T-helper 17 cell (primary cell): Measurements from ENCODE around the gene BCAR3. TPM values are rescaled to one million over a fixed set of nuclear protein-coding genes. Genes with fewer than 3 reads are reported as not detected.
"Not testable (repeated sequence)": the region's sequence is repeated elsewhere in the genome, so short reads cannot be mapped to it uniquely, and the experiment has no call there.

Source experiments
- ATAC-seq: fragments of 150-1000 bp; cut with Tn5 transposase; 2 replicates; pipeline ENCODE4 v1.10.0; 2021; ENCODE audit warnings: mild to moderate bottlenecking, moderate library complexity
- DNase-seq, 3 donors: peaks; one replicate each; pipeline versions ENCODE4 v3.0.0 to v3.0.0-alpha.2; 2020 to 2021
- H3K9me3 ChIP-seq: one replicate; pipeline ENCODE4 v1.7.0; 2013; ENCODE audit warnings: low read length, mild to moderate bottlenecking; ENCODE audit not compliant: control insufficient read depth, poor library complexity, severe bottlenecking
- H3K27ac Mint-ChIP-seq: one replicate; pipeline ENCODE4 v1.8.0; 2022; ENCODE audit warnings: mild to moderate bottlenecking, moderate library complexity, mixed read lengths
- H3K27me3 Mint-ChIP-seq: one replicate; pipeline ENCODE4 v1.8.0; 2022; ENCODE audit warnings: mixed read lengths
- H3K36me3 Mint-ChIP-seq: one replicate; pipeline ENCODE4 v1.8.0; 2022; ENCODE audit warnings: low read depth, mixed read lengths
- H3K4me1 Mint-ChIP-seq: one replicate; pipeline ENCODE4 v1.8.0; 2022; ENCODE audit warnings: mild to moderate bottlenecking, mixed read lengths
- H3K4me3 Mint-ChIP-seq: one replicate; pipeline ENCODE4 v1.8.0; 2022; ENCODE audit warnings: mild to moderate bottlenecking, moderate library complexity, mixed read lengths
- total RNA-seq, 4 donors: library from RNA in 2 of 4; stranded (reverse) in 2 of 4; gene quantifications; one replicate each; pipeline ENCODE4 v1.2.3 and lab custom pipeline; 2022 to 2026

Gene BCAR3
- total RNA-seq, 2 donors from 2014 or later, result 0.87 to 1.0 TPM

- Mint-ChIP-seq H3K36me3 (peaks cover 3% of the 10 kb centered on the region), H3K27me3 (peaks cover 3% of the 10 kb centered on the region), H3K4me3 (no peak overlapping the region), H3K27ac (no peak overlapping the region), H3K4me1 (peaks cover 3% of the 10 kb centered on the region)
- H3K9me3 ChIP-seq, result no peaks in the 10 kb centered on the region
- DNase-seq (no peak), ATAC-seq (no peak)
Measured at GRCh38 chr1:93668121-93668520, 13.5 kb downstream of the BCAR3 start.

GRCh38 chr1:93667642-93668041, 14.0 kb downstream of the BCAR3 start:
- H3K4me1 Mint-ChIP-seq, result peaks cover 4% of the 10 kb centered on the region
- H3K27me3 Mint-ChIP-seq, result peaks cover 5% of the 10 kb centered on the region
- no peak overlapping the region for H3K4me3 Mint-ChIP-seq
- H3K27ac Mint-ChIP-seq, result no peak overlapping the region
- DNase-seq (no peak), ATAC-seq (no peak)
- no peaks in the 10 kb centered on the region for H3K9me3 ChIP-seq
- H3K36me3 Mint-ChIP-seq, result peaks cover 4% of the 10 kb centered on the region

DNA sequence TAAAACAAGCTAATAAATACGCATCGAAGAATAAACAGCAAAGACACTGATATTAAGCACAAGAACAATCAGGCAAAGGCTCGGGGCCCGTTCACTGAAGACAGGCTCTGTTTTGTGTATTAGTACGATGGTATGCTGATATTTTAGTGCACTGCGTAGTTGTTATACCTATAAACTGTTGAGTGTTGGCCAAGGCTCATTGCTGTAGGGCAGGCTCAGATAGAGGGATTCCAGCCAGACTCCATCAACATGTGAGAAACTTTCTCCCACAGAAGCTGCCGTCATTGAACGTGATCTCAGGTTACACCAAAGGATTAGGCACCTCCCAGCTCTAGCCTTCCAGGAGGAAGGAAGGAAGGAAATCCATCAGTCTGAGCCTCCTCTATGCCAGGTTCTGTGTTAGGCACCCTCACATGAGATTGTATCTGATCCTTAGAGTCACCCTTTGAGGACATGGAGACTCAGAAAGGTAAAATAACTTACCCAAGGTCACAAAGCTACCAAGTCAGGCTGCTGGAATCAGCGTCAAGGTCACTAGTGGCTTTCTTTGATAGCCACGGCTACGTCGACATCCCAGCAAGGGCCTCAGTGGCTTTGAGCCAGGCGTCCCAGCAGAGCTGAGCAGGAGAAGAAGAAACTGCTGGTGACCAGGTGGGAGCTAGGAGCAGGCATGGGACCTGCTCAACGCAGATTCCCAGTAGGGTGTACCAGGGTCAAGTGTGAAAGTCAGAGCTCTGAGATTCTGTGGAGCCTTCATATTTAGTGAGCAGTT, 14.8 kb downstream of the BCAR3 start:
- no peak overlapping the region for H3K27ac Mint-ChIP-seq
- no peak for ATAC-seq

GRCh38 chr1:93665015-93665414, 16.6 kb downstream of the BCAR3 start:
- H3K9me3 ChIP-seq, result no peaks in the 10 kb centered on the region
- DNase-seq, result no peak
- peaks cover 5% of the 10 kb centered on the region for H3K27me3 Mint-ChIP-seq
- no peak for ATAC-seq
- H3K4me3 Mint-ChIP-seq, result no peak overlapping the region
- H3K4me1 Mint-ChIP-seq, result peaks cover 4% of the 10 kb centered on the region
- H3K36me3 Mint-ChIP-seq, result peaks cover 4% of the 10 kb centered on the region
- no peak overlapping the region for H3K27ac Mint-ChIP-seq

More for the DNA sequence above, 14.8 kb downstream of the BCAR3 start:
- peaks cover 5% of the 10 kb centered on the region for H3K27me3 Mint-ChIP-seq
- no peak overlapping the region for H3K4me3 Mint-ChIP-seq
- peaks cover 4% of the 10 kb centered on the region for H3K36me3 Mint-ChIP-seq
- H3K4me1 Mint-ChIP-seq, result peaks cover 4% of the 10 kb centered on the region
- DNase-seq, result no peak
- H3K9me3 ChIP-seq, result no peaks in the 10 kb centered on the region

- ATAC-seq (no peak), DNase-seq (no peak)
- peaks cover 5% of the 10 kb centered on the region for H3K27me3 Mint-ChIP-seq
- peaks cover 4% of the 10 kb centered on the region for H3K4me1 Mint-ChIP-seq
- no peak overlapping the region for H3K27ac Mint-ChIP-seq
- peaks cover 4% of the 10 kb centered on the region for H3K36me3 Mint-ChIP-seq
- H3K9me3 ChIP-seq, result no peaks in the 10 kb centered on the region
- H3K4me3 Mint-ChIP-seq, result no peak overlapping the region
Measured at GRCh38 chr1:93663208-93663614, 18.4 kb downstream of the BCAR3 start.

- no peaks in the 10 kb centered on the region for H3K9me3 ChIP-seq
- ATAC-seq (no peak), DNase-seq (no peak)
- no peak overlapping the region for H3K4me3 Mint-ChIP-seq
- no peak overlapping the region for H3K27ac Mint-ChIP-seq
- peaks cover 4% of the 10 kb centered on the region for H3K4me1 Mint-ChIP-seq
- H3K36me3 Mint-ChIP-seq, result peaks cover 4% of the 10 kb centered on the region
- peaks cover 5% of the 10 kb centered on the region for H3K27me3 Mint-ChIP-seq
Measured at GRCh38 chr1:93662481-93663207, 19.0 kb downstream of the BCAR3 start.

GRCh38 chr1:93661829-93662474, 19.7 kb downstream of the BCAR3 start:
- peaks cover 5% of the 10 kb centered on the region for H3K27me3 Mint-ChIP-seq
- no peak overlapping the region for H3K27ac Mint-ChIP-seq
- H3K4me3 Mint-ChIP-seq, result no peak overlapping the region
- peaks cover 4% of the 10 kb centered on the region for H3K4me1 Mint-ChIP-seq
- peaks cover 4% of the 10 kb centered on the region for H3K36me3 Mint-ChIP-seq
- ATAC-seq (no peak), DNase-seq (no peak)
- no peaks in the 10 kb centered on the region for H3K9me3 ChIP-seq

- H3K27me3 Mint-ChIP-seq, H3K4me3 Mint-ChIP-seq, H3K4me1 Mint-ChIP-seq, H3K9me3 ChIP-seq, ATAC-seq, H3K36me3 Mint-ChIP-seq, H3K27ac Mint-ChIP-seq, DNase-seq: not testable (repeated sequence)
Measured at GRCh38 chr1:93661341-93661740, 20.3 kb downstream of the BCAR3 start.

DNA sequence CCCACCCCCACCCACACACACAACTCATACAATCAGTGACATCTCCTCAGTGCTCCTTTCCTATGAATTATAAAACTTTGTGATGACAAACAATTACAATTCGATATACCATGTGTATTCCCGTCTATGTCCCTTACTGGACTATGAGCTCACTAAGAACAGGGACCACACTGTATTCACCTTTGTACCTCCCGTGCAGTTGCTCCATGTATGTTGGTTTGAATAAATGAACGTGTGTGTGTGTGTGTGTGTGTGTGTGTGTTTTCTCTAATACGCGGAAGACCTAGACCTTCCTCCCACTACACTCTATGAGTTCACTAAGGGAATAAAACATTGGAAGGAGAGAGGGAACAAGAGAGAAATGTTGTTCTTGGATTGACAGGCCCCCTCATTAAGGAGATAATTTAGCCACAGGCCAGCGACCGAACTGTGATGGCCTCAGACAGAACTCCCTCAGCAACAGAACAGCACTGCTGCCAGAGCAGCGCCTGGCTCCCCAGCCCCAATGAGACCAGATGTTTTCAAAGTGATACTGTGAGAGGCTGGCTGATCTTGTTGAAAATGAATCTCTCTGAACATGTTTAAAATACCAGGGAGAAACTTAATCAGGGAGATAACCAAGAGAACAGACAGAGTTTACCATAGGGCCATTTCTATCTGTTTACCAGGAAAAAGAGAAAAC, 21.7 kb downstream of the BCAR3 start:
- Mint-ChIP-seq H3K4me1 (peaks cover 2% of the 10 kb centered on the region), H3K4me3 (no peak overlapping the region), H3K27ac (no peak overlapping the region), H3K36me3 (peaks cover 7% of the 10 kb centered on the region), H3K27me3 (peaks cover 5% of the 10 kb centered on the region)
- ATAC-seq (no peak), DNase-seq (no peak)
- H3K9me3 ChIP-seq, result no peaks in the 10 kb centered on the region

DNA sequence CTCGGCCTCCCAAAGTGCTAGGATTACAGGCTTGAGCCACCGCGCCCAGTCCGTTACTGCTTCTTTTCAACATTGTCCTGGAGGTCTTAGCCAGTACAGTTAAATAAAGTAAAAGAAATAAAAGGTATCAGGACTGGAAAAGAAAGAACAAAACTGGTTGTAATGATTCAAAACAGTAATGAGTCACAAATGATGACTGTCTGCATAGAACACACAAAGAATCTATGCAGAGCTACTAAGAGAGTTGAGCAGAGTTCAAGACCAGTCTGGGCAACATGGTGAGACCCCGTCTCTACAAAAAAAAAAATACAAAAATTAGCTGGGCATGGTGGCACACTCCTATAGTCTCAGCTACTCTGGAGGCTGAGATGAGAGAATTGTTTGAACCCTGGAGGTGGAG, 23.4 kb downstream of the BCAR3 start:
- H3K36me3 Mint-ChIP-seq, result peaks cover 7% of the 10 kb centered on the region
- no peak overlapping the region for H3K4me3 Mint-ChIP-seq
- DNase-seq, result no peak
- no peaks in the 10 kb centered on the region for H3K9me3 ChIP-seq
- no peak overlapping the region for H3K27ac Mint-ChIP-seq
- no peak for ATAC-seq
- peaks cover 3% of the 10 kb centered on the region for H3K27me3 Mint-ChIP-seq
- peaks cover 2% of the 10 kb centered on the region for H3K4me1 Mint-ChIP-seq

DNA sequence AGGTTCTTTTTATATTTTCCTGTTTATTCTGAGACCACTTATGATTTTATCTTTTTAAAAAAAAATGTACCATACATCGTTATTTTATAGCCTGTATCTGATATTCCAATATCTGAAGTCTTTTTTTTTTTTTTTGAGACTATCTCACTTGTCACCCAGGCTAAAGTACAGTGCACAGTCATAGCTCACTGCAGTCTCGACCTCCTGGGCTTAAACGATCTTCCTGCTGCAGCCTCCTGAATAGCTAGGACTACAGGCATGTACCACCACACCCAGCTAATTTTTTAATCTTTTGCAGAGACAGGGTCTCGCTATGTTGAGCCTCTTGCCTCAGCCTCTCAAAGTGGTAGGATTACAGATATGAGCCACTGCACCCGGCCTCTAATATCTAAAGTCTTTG, 25.1 kb downstream of the BCAR3 start:
- DNase-seq, result no peak
- H3K9me3 ChIP-seq, result no peaks in the 10 kb centered on the region
- H3K4me1 Mint-ChIP-seq, result no peaks in the 10 kb centered on the region
- no peak overlapping the region for H3K4me3 Mint-ChIP-seq
- ATAC-seq, result no peak
- no peak overlapping the region for H3K27ac Mint-ChIP-seq
- peaks cover 5% of the 10 kb centered on the region for H3K36me3 Mint-ChIP-seq
- no peaks in the 10 kb centered on the region for H3K27me3 Mint-ChIP-seq

- DNase-seq, result no peak
- Mint-ChIP-seq H3K27me3 (peaks cover 2% of the 10 kb centered on the region), H3K27ac (no peak overlapping the region), H3K4me3 (no peak overlapping the region), H3K36me3 (peaks cover 5% of the 10 kb centered on the region), H3K4me1 (no peaks in the 10 kb centered on the region)
- H3K9me3 ChIP-seq, result no peaks in the 10 kb centered on the region
- no peak for ATAC-seq
Measured at GRCh38 chr1:93653656-93654055, 28.0 kb downstream of the BCAR3 start.

- H3K9me3 ChIP-seq, result no peaks in the 10 kb centered on the region
- Mint-ChIP-seq H3K4me3 (no peak overlapping the region), H3K4me1 (no peaks in the 10 kb centered on the region)
Measured at GRCh38 chr1:93652323-93652949, 29.2 kb downstream of the BCAR3 start.

More at GRCh38 chr1:93652323-93652949, 29.2 kb downstream of the BCAR3 start:
- Mint-ChIP-seq H3K27ac (no peak overlapping the region), H3K36me3 (peaks cover 5% of the 10 kb centered on the region), H3K27me3 (peaks cover 4% of the 10 kb centered on the region)
- ATAC-seq, result no peak
- DNase-seq, result no peak
